GM12874 (cell line): ENCODE measurements around the gene AKAP7.

ENCODE experiments used
- TF ChIP-seq, protein P1 (sequence below): IDR thresholded peaks from 2 replicates; pipeline ENCODE4 v1.5.1; 2011; ENCODE audit warnings: low read depth, mild to moderate bottlenecking, control low read depth, low read length, moderate library complexity; ENCODE audit not compliant: insufficient read depth

The AKAP7 gene

GRCh38 chr6:131177996-131178395 is 42.7 kb downstream of the AKAP7 start:
- TF ChIP-seq, protein P1, sequence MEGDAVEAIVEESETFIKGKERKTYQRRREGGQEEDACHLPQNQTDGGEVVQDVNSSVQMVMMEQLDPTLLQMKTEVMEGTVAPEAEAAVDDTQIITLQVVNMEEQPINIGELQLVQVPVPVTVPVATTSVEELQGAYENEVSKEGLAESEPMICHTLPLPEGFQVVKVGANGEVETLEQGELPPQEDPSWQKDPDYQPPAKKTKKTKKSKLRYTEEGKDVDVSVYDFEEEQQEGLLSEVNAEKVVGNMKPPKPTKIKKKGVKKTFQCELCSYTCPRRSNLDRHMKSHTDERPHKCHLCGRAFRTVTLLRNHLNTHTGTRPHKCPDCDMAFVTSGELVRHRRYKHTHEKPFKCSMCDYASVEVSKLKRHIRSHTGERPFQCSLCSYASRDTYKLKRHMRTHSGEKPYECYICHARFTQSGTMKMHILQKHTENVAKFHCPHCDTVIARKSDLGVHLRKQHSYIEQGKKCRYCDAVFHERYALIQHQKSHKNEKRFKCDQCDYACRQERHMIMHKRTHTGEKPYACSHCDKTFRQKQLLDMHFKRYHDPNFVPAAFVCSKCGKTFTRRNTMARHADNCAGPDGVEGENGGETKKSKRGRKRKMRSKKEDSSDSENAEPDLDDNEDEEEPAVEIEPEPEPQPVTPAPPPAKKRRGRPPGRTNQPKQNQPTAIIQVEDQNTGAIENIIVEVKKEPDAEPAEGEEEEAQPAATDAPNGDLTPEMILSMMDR, result no peak

- TF ChIP-seq, protein P1, result peak; percentile 35; the same call in 1 of the 2 replicates
Observed at GRCh38 chr6:131182991-131183425, 47.7 kb downstream of the AKAP7 start.

DNA sequence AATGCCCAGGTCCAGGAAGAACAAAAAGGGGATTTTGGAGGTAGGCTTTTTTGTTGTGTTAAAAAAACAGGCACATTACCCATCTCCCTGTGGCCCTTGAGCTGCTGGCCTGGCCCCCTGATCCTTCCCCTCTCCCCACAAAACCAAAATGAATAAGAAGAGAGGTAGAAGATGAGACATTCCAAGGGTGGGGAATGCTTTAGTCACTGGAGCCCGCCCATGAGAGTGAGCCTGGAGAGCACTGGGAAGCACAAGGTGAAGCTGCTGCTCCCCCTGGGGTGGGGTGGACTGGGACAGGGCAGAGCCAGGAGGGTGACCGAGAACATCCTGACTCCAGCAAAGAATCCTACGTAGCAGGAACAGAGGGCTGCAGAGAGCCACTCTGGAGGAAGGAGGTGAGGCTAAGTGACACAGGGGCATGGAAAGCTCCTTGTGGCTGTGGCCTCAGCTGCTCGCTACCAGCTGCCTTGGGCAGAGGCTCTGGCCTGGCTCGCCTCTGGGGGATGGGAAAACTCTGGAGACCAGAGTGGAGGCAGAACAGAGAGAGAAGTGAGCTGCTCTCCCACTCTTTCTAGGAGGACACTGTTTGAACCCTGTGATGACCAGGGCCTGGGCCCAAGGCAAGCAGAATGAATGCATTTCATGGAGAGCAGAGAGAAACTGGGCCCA is 48.3 kb downstream of the AKAP7 start:
- TF ChIP-seq, protein P1, result no peak

- TF ChIP-seq, protein P1, result no peak
Observed at GRCh38 chr6:131191590-131191989, 56.3 kb downstream of the AKAP7 start.

DNA sequence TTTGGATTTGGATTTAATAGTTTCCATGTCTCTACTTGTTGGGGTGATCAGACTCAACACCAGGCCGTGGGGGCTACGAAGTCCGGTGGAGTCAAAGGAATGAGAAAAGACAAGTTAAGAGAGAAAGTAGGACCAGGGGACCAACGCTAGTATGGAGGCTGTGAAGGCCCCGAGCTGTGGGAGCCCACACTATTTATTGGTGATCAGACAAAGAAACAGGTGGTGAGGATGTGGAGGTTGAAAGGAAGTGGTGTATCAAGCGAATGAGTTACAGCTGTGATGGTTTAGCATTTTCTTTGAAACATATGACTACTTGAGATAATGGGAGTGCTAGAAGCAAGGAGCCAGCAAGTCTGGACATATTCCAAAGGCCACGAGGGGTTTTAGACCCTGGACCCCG is 62.4 kb downstream of the AKAP7 start:
- TF ChIP-seq, protein P1, result no peak

GRCh38 chr6:131199568-131200272 is 64.5 kb downstream of the AKAP7 start:
- TF ChIP-seq, protein P1, result peak; percentile 76

DNA sequence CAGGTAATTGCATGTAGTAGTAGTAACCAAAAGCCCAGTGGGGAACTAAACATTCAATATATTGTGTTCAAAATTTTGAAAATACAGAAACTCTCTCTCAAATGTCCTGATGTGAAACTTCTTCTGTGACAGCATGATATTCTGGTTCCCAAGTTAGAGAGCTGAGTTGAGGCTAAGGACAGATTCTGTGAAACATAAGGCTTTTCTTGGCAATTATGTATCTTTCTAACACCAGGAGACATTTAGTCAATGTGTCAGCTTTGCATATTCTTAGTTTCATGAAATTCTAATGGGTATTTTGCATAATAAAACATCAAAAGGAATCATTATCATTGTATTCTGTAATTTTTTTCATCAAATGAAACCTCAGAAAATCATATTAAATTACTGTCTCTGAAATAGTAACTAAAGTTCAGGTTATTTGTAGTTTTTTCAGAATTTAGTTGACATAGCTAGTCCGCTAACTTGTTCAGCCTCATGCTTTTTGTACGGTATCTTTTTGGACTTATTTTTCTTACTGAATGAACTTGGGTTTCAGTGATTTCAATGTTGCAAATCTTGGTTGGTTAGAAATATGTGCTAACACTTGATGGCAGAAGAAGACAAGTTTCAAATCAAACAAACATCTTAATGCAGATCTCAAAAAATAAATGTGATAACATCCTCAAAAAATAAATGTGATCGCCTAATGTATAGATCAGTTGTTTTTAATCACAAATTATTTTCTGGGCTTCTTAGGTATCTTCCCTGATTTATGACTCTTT is 70.4 kb downstream of the AKAP7 start:
- TF ChIP-seq, protein P1, result no peak
